IPS-18a (cell line): Measurements from ENCODE around the gene INPP5E.

Source experiments
- H3K27ac ChIP-seq: one replicate; pipeline ENCODE4 v1.5.1; 2013; ENCODE audit warnings: low read length
- H3K27me3 ChIP-seq: one replicate; pipeline ENCODE4 v1.6.1; 2013; ENCODE audit warnings: mild to moderate bottlenecking, low read length; ENCODE audit not compliant: control insufficient read depth, insufficient read depth
- H3K36me3 ChIP-seq: one replicate; pipeline ENCODE4 v1.6.1; 2013; ENCODE audit warnings: low read depth, low read length; ENCODE audit not compliant: control insufficient read depth
- H3K4me1 ChIP-seq: one replicate; pipeline ENCODE4 v1.6.1; 2013; ENCODE audit warnings: low read depth, low read length; ENCODE audit not compliant: control insufficient read depth
- H3K4me3 ChIP-seq: one replicate; pipeline ENCODE4 v1.5.1; 2013; ENCODE audit warnings: low read length
- H3K9ac ChIP-seq: one replicate; pipeline ENCODE4 v1.6.1; 2013; ENCODE audit warnings: mild to moderate bottlenecking, low read length, moderate library complexity
- H3K9me3 ChIP-seq: one replicate; pipeline ENCODE4 v1.6.1; 2013; ENCODE audit warnings: low read depth, low read length; ENCODE audit not compliant: control insufficient read depth

Gene INPP5E

DNA sequence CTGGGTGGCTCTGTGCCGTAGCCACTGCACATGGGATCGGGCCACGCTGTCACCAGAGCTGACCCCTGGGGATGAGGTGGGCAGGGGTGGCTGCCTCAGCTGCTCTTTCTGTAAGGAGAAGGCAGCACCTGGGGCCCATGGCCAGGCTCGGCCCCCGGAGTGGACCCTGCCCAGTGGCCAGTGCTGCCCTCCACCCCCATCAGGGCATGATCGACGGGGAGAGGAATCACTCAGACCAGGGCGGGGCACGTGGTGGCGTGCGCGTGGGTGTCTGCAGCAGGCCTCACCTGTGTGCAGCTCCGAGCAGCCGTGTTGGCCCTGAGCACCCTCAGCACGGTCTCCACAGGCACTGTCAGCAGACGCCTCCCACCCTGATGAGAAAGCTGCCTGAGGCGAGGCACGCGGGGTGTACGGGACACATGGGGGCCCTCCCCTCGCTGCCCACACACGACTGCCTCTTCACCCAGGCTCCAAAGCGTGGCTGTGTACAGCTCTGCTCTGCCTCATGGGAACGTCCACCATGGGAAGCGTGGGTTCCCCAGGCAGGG, 57.6 kb downstream of the INPP5E start:
- no peak overlapping the region for H3K27ac ChIP-seq
- no peak overlapping the region for H3K4me3 ChIP-seq
- no peaks in the 10 kb centered on the region for H3K4me1 ChIP-seq
- H3K9me3 ChIP-seq = no peaks in the 10 kb centered on the region
- no peaks in the 10 kb centered on the region for H3K27me3 ChIP-seq
- peaks cover 63% of the 10 kb centered on the region for H3K36me3 ChIP-seq
- H3K9ac ChIP-seq = no peak overlapping the region

DNA sequence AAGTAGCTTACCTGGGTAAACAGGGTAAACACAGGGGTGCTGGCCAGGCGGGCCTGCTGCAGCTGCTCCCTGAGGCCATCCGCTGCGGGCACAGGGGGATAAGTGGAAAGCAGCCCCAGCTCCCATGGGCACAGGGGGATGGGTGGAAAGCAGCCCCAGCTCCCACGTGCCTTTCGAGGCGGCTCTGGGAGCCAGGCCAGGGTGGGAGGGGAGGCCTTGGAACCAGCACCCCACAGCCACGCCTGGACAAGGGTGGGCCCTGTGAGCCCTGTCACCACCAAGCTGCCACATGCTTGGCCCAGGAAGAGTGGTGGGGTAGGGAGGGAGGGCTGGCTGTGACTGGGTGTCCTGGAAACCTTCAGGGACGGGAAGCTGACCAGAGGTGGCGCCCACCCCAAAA, 58.3 kb downstream of the INPP5E start:
- Histone ChIP-seq H3K9me3 (no peaks in the 10 kb centered on the region), H3K36me3 (peaks cover 60% of the 10 kb centered on the region), H3K4me3 (no peak overlapping the region), H3K9ac (no peak overlapping the region), H3K27ac (no peak overlapping the region), H3K4me1 (no peaks in the 10 kb centered on the region), H3K27me3 (no peaks in the 10 kb centered on the region)

DNA sequence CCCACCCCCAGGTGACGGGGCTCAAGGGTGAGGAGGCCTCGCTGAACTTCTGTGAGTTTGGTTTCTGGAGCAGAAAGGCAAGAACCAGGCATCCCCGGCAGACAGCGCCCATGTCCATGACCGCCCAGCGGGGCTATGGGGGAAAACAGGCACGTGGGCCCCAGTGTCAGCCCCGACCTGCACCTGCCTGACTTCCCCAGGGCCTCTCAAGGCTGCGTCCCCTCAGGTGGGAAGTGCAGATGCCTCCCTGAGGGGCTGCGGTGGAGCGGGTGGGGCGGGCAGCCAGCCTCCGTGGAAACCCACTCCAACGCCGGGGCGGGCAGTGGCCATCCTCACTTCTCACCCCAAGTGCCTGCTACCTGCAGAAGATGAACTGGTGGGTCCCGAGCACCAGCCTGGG, 59.3 kb downstream of the INPP5E start:
- H3K27me3 ChIP-seq = no peaks in the 10 kb centered on the region

DNA sequence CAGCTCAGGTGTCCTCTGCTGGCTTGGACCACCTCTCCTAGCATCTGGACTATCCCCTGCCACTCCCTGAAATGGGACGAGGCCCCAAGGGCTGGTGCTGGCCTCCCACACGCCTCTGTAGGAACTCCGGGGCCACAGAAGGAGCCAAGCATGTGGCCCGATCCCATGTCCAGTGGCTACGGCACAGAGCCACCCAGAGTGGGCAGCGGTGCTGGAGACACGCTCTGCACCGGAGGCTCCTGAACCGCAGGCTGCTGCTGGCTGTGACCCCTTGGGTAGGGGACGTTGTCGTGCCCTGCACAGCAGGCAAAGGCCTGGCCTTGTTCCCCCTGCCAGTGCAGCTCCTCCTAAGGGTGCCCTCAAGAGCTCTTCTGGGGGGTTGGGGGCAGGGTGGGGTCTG, 59.8 kb downstream of the INPP5E start:
- Histone ChIP-seq H3K27ac (no peak overlapping the region), H3K36me3 (peaks cover 56% of the 10 kb centered on the region), H3K4me1 (no peaks in the 10 kb centered on the region)

More for the DNA sequence above, 59.3 kb downstream of the INPP5E start:
- Histone ChIP-seq H3K4me1 (no peaks in the 10 kb centered on the region), H3K9ac (no peak overlapping the region), H3K27ac (no peak overlapping the region), H3K36me3 (peaks cover 61% of the 10 kb centered on the region), H3K4me3 (no peak overlapping the region), H3K9me3 (no peaks in the 10 kb centered on the region)

DNA sequence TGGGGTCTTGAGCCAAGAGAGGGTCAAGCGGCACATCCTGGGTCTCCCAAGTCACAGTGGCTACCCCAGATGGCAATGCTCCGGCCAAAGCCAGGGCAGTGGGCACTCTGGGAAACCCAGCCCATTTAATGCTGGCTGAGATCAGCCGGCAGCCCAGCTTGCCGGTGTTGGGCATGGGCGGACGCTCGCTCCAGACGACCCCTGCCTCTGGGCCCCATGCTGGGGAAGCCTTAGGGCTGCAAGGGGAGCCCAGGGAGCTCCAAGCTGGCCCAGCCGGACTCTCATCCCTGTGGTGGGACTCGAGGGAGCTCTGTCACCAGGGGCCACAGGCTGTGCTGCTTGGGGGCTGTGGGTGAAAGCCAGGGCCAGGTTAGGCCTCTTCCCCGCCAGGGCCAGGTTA, 60.2 kb downstream of the INPP5E start:
- H3K36me3 ChIP-seq = peaks cover 51% of the 10 kb centered on the region

More for the DNA sequence above, 59.8 kb downstream of the INPP5E start:
- H3K4me3 ChIP-seq = no peak overlapping the region
- no peaks in the 10 kb centered on the region for H3K9me3 ChIP-seq
- H3K9ac ChIP-seq = no peak overlapping the region
- H3K27me3 ChIP-seq = no peaks in the 10 kb centered on the region

DNA sequence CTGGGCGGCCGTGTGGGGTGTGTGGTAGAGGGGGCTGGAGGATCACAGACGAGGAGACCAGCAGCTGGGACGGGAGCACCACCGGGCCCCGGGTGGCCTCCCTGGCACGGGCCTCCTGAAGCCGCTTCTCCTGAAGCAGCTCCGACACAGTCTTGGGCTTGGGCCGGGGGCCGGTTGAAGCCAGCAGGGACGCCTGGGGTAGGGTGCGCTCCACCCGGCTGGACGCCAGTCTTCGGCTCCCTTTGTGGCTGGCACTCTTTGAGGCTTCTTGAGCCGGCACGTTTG, 60.7 kb downstream of the INPP5E start:
- Histone ChIP-seq H3K4me3 (no peak overlapping the region), H3K27me3 (no peaks in the 10 kb centered on the region), H3K36me3 (peaks cover 47% of the 10 kb centered on the region), H3K4me1 (no peaks in the 10 kb centered on the region), H3K9me3 (no peaks in the 10 kb centered on the region), H3K27ac (no peak overlapping the region), H3K9ac (no peak overlapping the region)

More for the DNA sequence above, 60.2 kb downstream of the INPP5E start:
- no peak overlapping the region for H3K27ac ChIP-seq
- no peak overlapping the region for H3K9ac ChIP-seq
- H3K4me3 ChIP-seq = no peak overlapping the region
- no peaks in the 10 kb centered on the region for H3K4me1 ChIP-seq
- no peaks in the 10 kb centered on the region for H3K9me3 ChIP-seq
- no peaks in the 10 kb centered on the region for H3K27me3 ChIP-seq
